ENCODE results near the gene NOC3L.

Gene NOC3L

GRCh38 chr10:94403380-94404213 lies 40.9 kb upstream of the NOC3L start:
- TF ChIP-seq EZH2phosphoT487 (IDR thresholded peaks at IDR 0.05; ENCODE audit: low read length) (no peak), CTCF (IDR thresholded peaks at IDR 0.05; ENCODE audit: low read length) (no peak), EZH2 (optimal IDR thresholded peaks at IDR 0.05; ENCODE audit: low read depth, low read length) (no peak)
- peak; percentile 83 for DNase-seq
- no peaks in the 10 kb centered on the region for H3K9me3 ChIP-seq (replicated peaks; ENCODE audit: insufficient read depth, low read length)
- H3K9ac ChIP-seq (ENCODE audit: low read length), result peak overlapping the region; percentile 82
- H3K36me3 ChIP-seq (replicated peaks; ENCODE audit: insufficient read depth, low read length), result no peaks in the 10 kb centered on the region
- H3K27me3 ChIP-seq (replicated peaks; ENCODE audit: insufficient read depth, low read length), result no peaks in the 10 kb centered on the region
- H3K4me1 ChIP-seq (ENCODE audit: low read length), result peaks cover 12% of the 10 kb centered on the region
- peak overlapping the region; percentile 82 for H2AFZ ChIP-seq (ENCODE audit: low read length)
- peaks cover 56% of the 10 kb centered on the region for H3K79me2 ChIP-seq (ENCODE audit: low read length)
- no peaks in the 10 kb centered on the region for H3K9me2 ChIP-seq (replicated peaks; ENCODE audit: insufficient read depth, low read length)
- H4K20me1 ChIP-seq (ENCODE audit: insufficient read depth, low read length), result no peaks in the 10 kb centered on the region
- peak overlapping the region; percentile 79; the same call in 1 of the 2 replicates for H3K27ac ChIP-seq (ENCODE audit: low read length)
- H3K4me3 ChIP-seq (ENCODE audit: low read length), result peak overlapping the region; percentile 70
- H3F3A ChIP-seq (ENCODE audit: insufficient read depth, low read length), result peaks cover 11% of the 10 kb centered on the region
- peak overlapping the region; percentile 82 for H3K4me2 ChIP-seq (ENCODE audit: low read depth, low read length)

GRCh38 chr10:94402843-94403379 lies 40.2 kb upstream of the NOC3L start:
- H3K9me3 ChIP-seq (replicated peaks; ENCODE audit: insufficient read depth, low read length), result no peaks in the 10 kb centered on the region
- H3K4me3 ChIP-seq (ENCODE audit: low read length), result peak overlapping the region; percentile 70
- no peaks in the 10 kb centered on the region for H3K27me3 ChIP-seq (replicated peaks; ENCODE audit: insufficient read depth, low read length)
- peak overlapping the region; percentile 82 for H3K9ac ChIP-seq (ENCODE audit: low read length)
- peak overlapping the region; percentile 82 for H3K4me2 ChIP-seq (ENCODE audit: low read depth, low read length)
- no peaks in the 10 kb centered on the region for H3K36me3 ChIP-seq (replicated peaks; ENCODE audit: insufficient read depth, low read length)
- peaks cover 11% of the 10 kb centered on the region for H3F3A ChIP-seq (ENCODE audit: insufficient read depth, low read length)
- no peaks in the 10 kb centered on the region for H3K9me2 ChIP-seq (replicated peaks; ENCODE audit: insufficient read depth, low read length)
- H3K79me2 ChIP-seq (ENCODE audit: low read length), result peaks cover 49% of the 10 kb centered on the region
- peak; percentile 46 for DNase-seq
- peak overlapping the region; percentile 82 for H2AFZ ChIP-seq (ENCODE audit: low read length)
- peaks cover 7% of the 10 kb centered on the region for H3K4me1 ChIP-seq (ENCODE audit: low read length)
- no peaks in the 10 kb centered on the region for H4K20me1 ChIP-seq (ENCODE audit: insufficient read depth, low read length)
- H3K27ac ChIP-seq (ENCODE audit: low read length), result peak overlapping the region; percentile 79
- TF ChIP-seq EZH2phosphoT487 (IDR thresholded peaks at IDR 0.05; ENCODE audit: low read length) (no peak), EZH2 (optimal IDR thresholded peaks at IDR 0.05; ENCODE audit: low read depth, low read length) (no peak), CTCF (IDR thresholded peaks at IDR 0.05; ENCODE audit: low read length) (no peak)

GRCh38 chr10:94402204-94402842 lies 39.6 kb upstream of the NOC3L start, which contains the start of gene TBC1D12:
TBC1D12 (plus strand) TSS chr10:94402541; CDS start chr10:94402614, 73 bp downstream.
- Histone ChIP-seq H2AFZ (ENCODE audit: low read length) (peak within 1 kb of the TSS; percentile 82), H4K20me1 (ENCODE audit: insufficient read depth, low read length) (no peaks in the 10 kb centered on the region), H3K79me2 (ENCODE audit: low read length) (peaks cover 43% of the 10 kb centered on the region), H3K4me2 (ENCODE audit: low read depth, low read length) (peak within 1 kb of the TSS; percentile 82), H3K4me3 (ENCODE audit: low read length) (peak within 1 kb of the TSS; percentile 70), H3F3A (ENCODE audit: insufficient read depth, low read length) (peaks cover 11% of the 10 kb centered on the region), H3K36me3 (replicated peaks; ENCODE audit: insufficient read depth, low read length) (no peaks in the 10 kb centered on the region), H3K4me1 (ENCODE audit: low read length) (0 out of 2 replicates have a peak, but pooled peaks cover 4% of the 10 kb centered on the region), H3K9me3 (replicated peaks; ENCODE audit: insufficient read depth, low read length) (no peaks in the 10 kb centered on the region), H3K27ac (ENCODE audit: low read length) (peak within 1 kb of the TSS; percentile 79), H3K9ac (ENCODE audit: low read length) (peak within 1 kb of the TSS; percentile 82), H3K9me2 (replicated peaks; ENCODE audit: insufficient read depth, low read length) (no peaks in the 10 kb centered on the region), H3K27me3 (replicated peaks; ENCODE audit: insufficient read depth, low read length) (no peaks in the 10 kb centered on the region)
- TF ChIP-seq EZH2phosphoT487 (IDR thresholded peaks at IDR 0.05; ENCODE audit: low read length) (no peak), EZH2 (optimal IDR thresholded peaks at IDR 0.05; ENCODE audit: low read depth, low read length) (no peak)
- DNase-seq, result peak; percentile 98
